NCI-H1694 (cell line): ENCODE data around the gene ADGRV1.
"Not testable (repeated sequence)": the region's sequence is repeated elsewhere in the genome, so short reads cannot be mapped to it uniquely, and the experiment has no call there.

Experiments used
- DNase-seq: peaks from one replicate; lab custom pipeline; 2025; lab: John Stamatoyannopoulos, UW

The ADGRV1 gene

GRCh38 chr5:90909940-90910339, 351.3 kb downstream of the ADGRV1 start:
- DNase-seq = no peak

GRCh38 chr5:90911169-90911568, 352.6 kb downstream of the ADGRV1 start:
- DNase-seq = no peak

GRCh38 chr5:90912476-90912875, 353.9 kb downstream of the ADGRV1 start:
- DNase-seq = no peak

- no peak for DNase-seq
Measured at GRCh38 chr5:90915393-90915792, 356.8 kb downstream of the ADGRV1 start.

GRCh38 chr5:90916947-90917800, 358.6 kb downstream of the ADGRV1 start:
- DNase-seq = no peak

GRCh38 chr5:90917928-90918668, 359.5 kb downstream of the ADGRV1 start:
- no peak for DNase-seq

- DNase-seq = no peak
Measured at GRCh38 chr5:90921418-90921973, 362.9 kb downstream of the ADGRV1 start.

GRCh38 chr5:90924222-90924621, 365.6 kb downstream of the ADGRV1 start:
- DNase-seq = not testable (repeated sequence)

GRCh38 chr5:90929013-90929839, 370.6 kb downstream of the ADGRV1 start:
- DNase-seq = not testable (repeated sequence)

GRCh38 chr5:90930062-90930461, 371.5 kb downstream of the ADGRV1 start:
- DNase-seq = no peak

GRCh38 chr5:90930756-90931431, 372.3 kb downstream of the ADGRV1 start:
- DNase-seq = no peak

- DNase-seq = peak; percentile 58
Measured at GRCh38 chr5:90932052-90932699, 373.6 kb downstream of the ADGRV1 start.

GRCh38 chr5:90933298-90933697, 374.7 kb downstream of the ADGRV1 start:
- DNase-seq = no peak

- no peak for DNase-seq
Measured at GRCh38 chr5:90934091-90934719, 375.6 kb downstream of the ADGRV1 start.

- no peak for DNase-seq
Measured at GRCh38 chr5:90934738-90935137, 376.1 kb downstream of the ADGRV1 start.

- peak; percentile 39 for DNase-seq
Measured at GRCh38 chr5:90939211-90939610, 380.6 kb downstream of the ADGRV1 start.

GRCh38 chr5:90940227-90940995, 381.8 kb downstream of the ADGRV1 start:
- DNase-seq = peak; percentile 39

GRCh38 chr5:90941002-90941720, 382.6 kb downstream of the ADGRV1 start:
- peak; percentile 61 for DNase-seq

GRCh38 chr5:90944116-90944515, 385.5 kb downstream of the ADGRV1 start:
- DNase-seq = no peak
